Activated CD4-positive, alpha-beta T cell treated with anti-CD3 and anti-CD28 coated beads for 24 hours (primary cell): ENCODE data around the gene ZNF653.
"Not testable (repeated sequence)": the region's sequence is repeated elsewhere in the genome, so short reads cannot be mapped to it uniquely, and the experiment has no call there.

Source experiments
- DNase-seq, 2 donors: peaks; one replicate each; pipeline ENCODE4 v3.0.0-alpha.2; 2020; ENCODE audit warnings: low read depth in 2 of 2

Gene ZNF653

DNA sequence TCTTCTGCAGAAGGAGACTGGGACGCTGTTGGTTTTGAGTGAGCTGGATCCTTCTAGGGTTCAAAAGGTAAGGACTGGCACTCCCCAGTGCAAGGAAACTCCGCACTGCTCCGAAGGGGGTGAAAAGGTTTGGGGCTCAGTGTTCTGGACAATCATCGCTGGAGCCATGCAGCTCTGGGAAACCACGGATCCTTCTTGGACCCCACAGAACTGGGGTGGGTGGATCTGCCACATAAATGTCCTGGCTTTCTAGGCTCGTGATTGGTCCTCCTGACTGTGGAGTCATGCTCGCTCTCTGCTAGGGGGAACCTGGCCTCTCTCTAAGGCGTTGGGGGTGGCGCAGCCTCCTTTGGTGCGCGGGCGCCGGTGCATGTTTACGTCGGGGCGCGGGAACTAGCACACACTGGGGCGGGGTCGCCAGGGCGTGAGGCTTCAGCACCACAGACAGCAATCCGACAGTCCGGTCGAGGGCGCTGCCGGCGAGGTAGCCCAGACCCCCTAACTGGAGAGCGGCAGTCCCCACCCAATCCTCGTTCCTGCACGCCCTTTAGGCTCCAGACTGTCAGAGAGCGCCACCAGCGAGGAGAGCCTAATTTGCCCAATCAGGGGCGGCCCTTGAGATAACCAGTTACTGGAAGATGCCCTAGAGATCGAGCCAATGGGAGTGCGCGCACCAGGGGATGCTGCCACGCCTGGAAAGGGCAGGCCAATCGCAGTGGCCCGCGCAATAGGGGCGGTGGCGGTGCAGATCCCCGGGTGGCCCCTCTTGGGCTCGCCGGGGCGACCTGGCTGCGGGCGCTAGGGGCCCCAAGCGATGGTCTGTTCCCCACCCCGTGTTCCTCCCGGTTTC, 23.9 kb downstream of the ZNF653 start:
- DNase-seq, result peak; percentile 59 to 71

GRCh38 chr19:11480715-11481533, 24.7 kb downstream of the ZNF653 start, which contains the start of gene ELAVL3:
TSS of gene ELAVL3 (minus strand) at chr19:11481046. CDS start at chr19:11480608, 438 bp downstream.
- DNase-seq, result no peak

DNA sequence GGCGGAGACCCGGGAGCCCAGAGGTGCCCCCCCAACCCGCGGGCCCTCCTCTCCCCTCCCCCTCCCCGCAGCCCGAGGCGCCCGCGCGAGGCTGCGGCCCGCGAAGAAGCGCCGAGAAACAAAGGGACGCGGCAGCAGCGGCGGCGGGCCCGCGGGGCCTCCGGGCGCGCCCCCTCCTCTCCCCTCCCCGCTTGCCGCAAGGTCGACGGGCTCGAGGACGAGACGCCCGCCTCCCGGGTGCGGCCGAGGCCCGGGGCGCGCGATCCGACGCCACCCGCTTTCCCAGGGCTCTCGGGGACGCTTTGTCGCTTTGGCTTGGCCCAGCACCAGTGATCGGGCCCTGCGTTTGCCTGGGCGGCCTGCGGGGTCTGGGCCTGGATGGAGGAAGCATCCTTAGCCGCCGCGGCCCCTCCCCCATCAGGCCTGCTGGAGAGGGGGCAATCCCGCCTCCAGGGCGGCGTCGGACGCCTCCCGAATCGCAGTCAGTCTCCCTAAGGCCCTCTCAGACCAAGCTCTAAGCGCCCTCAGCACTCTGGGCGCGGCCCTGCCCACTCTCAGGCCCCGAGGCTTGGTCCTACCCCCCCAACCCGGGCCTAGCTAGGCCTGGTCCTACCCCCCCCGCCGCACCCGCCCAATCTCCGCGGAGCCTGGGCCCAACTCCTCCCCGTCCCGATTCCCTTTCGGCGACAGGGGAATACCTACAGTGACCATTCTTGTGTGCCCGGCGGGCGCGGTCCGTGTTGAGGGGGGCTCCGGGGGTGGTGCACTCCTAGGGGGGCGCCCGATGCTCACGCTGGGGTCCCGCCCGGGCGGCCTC, 25.5 kb downstream of the ZNF653 start:
- no peak for DNase-seq

GRCh38 chr19:11479090-11479897, 26.3 kb downstream of the ZNF653 start:
- peak in 1 of 2 donors; percentile 22 for DNase-seq

GRCh38 chr19:11478167-11479089, 27.2 kb downstream of the ZNF653 start:
- DNase-seq, result no peak

- DNase-seq, result no peak
Measured at GRCh38 chr19:11475861-11476260, 29.8 kb downstream of the ZNF653 start.

- not testable (repeated sequence) for DNase-seq
Measured at GRCh38 chr19:11475343-11475742, 30.3 kb downstream of the ZNF653 start.

DNA sequence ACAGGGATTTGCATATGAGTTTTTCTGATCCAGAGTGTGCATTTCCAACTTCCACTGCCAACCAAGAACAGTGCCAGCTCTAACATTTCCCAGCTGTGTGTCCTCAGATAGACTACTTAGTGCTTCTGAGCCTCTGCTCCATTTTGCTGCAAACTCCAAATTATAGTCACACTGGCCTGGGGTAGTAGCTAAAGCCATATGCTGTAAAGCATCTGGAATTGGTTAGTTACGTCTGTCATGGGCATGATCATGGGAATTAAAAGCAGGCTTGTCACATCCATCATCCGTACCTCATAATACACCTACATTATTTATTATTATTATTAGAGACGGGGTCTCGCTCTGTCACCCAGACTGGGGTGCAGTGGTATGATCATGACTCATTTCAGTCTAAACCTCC, 31.9 kb downstream of the ZNF653 start:
- no peak for DNase-seq

GRCh38 chr19:11468266-11468845, 37.3 kb downstream of the ZNF653 start:
- not testable (repeated sequence) for DNase-seq

DNA sequence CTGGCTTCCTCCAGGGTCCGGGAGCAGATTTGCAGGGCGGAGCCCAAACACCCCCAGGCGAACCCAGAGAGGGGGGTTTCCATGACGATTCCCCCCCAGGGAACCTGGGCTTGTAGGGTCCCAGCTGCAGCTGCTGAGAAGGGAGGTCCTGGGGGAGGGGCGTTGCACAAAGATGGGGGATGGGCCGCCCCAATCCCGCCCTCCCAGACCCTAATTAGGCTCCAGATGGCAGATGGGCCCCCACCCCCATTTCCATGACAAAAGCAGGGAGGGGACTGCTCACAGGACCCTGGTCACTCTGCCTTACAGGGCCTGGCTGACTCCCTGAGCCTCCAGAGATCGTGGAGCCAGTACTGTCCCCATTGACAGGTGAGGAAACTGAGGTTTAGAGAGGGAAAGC, 40.0 kb downstream of the ZNF653 start:
- DNase-seq, result no peak

- DNase-seq, result no peak
Measured at GRCh38 chr19:11464333-11465265, 41.0 kb downstream of the ZNF653 start.

DNA sequence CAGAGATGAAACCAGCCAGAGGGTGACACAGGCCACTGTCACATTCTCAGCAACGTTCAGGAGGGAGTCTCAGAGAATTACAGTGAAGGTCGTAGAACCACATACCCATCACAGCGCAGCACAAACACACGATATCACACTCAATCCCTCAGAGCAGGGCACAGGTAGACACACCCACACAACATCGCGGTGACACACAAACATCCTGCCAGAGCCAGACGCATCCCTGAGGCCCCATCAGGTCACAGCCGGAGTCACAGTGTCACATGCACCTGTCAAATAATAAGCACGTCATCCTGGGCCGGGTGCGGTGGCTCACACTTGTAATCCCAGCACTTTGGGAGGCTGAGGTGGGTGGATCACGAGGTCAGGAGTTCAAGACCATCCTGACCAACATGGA, 42.2 kb downstream of the ZNF653 start:
- no peak for DNase-seq

GRCh38 chr19:11461453-11461852, 44.2 kb downstream of the ZNF653 start:
- no peak for DNase-seq

DNA sequence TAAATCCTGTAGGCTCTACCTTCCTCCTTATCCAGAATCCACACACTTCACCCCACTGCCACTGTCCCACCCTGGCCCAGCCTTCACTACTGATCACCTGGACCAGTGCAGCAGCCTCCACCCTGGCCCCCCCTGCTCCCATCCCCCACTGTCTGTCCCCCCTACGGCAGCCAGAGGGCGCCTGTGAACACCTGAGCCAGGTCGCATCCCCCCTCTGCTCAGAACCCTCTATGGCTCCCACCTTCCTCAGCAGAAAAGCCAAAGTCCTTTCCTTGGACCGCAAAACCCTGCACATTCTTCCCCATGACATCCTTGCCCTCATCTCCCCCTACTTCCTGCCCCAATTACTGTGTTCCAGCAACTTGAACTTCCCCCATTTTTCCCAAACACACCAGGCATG, 45.4 kb downstream of the ZNF653 start:
- DNase-seq, result no peak

DNA sequence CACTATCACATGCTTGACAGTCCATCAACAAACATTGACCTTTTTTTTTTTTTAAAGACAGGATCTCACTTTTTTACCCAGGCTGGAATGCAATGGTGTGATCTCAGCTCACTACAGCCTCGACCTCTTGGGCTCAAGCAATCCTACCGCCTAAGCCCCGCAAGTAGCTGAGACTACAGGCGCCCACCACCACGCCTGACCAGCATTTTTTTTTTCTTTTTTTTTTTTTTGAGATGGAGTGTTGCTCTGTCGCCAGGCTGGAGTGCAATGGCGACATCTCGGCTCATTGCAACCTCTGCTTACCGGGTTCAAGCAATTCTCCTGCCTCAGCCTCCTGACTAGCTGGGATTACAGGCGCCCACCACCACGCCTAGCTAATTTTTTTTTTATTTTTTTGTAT, 46.7 kb downstream of the ZNF653 start:
- not testable (repeated sequence) for DNase-seq

- no peak for DNase-seq
Measured at GRCh38 chr19:11458236-11458900, 47.3 kb downstream of the ZNF653 start.

GRCh38 chr19:11457831-11458230, 47.8 kb downstream of the ZNF653 start:
- DNase-seq, result no peak

- DNase-seq, result no peak
Measured at GRCh38 chr19:11457115-11457514, 48.5 kb downstream of the ZNF653 start.
